Measurements from ENCODE around the gene AGPAT2.

The AGPAT2 gene

DNA sequence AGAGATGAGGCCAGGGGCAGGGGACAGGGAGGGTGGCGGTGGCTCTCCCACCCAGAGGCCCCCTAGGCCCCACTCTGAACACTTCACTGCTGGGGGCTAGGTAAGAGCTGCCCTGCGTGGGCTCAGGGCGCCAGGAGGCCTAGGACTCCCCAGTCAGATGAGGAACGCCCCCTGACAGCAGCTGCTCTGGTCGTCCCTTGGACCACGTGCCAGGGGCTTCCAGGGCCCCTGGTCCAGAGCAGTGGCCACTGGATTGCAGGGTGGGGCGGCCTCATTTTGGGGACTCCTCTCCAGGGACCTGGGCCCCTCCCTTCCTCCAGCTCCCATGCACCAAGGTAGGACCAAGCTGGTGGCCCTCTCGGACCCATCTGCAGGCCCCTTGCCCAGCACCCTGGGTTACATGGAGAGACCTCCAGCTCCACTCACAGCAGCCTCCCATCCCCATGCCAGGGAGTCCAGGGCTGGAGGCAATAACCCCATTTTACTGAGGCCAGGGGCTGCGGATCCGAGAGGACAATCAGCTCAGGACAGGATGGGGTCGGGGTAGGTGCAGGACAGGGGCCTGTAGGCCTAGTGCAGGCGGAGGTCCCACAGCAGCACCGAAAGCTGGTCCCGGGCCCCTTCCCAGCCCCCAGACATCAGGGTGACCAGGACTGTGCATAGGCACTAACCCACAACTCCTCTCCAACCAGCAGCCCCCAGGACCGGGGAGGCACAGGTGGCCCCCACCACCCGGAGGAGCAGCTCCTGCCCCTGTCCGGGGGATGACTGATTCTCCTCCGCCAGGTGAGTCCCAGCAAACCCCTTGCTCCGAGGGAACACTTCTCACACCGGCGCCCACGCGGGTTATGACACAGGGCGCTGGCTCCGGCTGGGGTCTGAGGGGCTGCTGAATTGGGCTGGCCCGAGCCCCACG, 23.0 kb downstream of the AGPAT2 start:
- no peak overlapping the region for H2AFZ ChIP-seq (ENCODE audit: low read depth, low read length)
- no peak overlapping the region for H3K27ac ChIP-seq (ENCODE audit: low read length)
- H3K9ac ChIP-seq (ENCODE audit: low read length), result no peak overlapping the region
- no peak overlapping the region for H3K4me2 ChIP-seq (ENCODE audit: low read length)
- no peaks in the 10 kb centered on the region for H3K79me2 ChIP-seq (ENCODE audit: low read length)
- H3K9me3 ChIP-seq (ENCODE audit: insufficient read depth, low read length), result no peaks in the 10 kb centered on the region
- no peaks in the 10 kb centered on the region for H3K4me1 ChIP-seq (ENCODE audit: low read length)
- H3K4me3 ChIP-seq (ENCODE audit: low read length), result no peak overlapping the region
- TF ChIP-seq EZH2phosphoT487 (IDR thresholded peaks at IDR 0.05; ENCODE audit: low read depth), result no peak
- TF ChIP-seq, protein P1, sequence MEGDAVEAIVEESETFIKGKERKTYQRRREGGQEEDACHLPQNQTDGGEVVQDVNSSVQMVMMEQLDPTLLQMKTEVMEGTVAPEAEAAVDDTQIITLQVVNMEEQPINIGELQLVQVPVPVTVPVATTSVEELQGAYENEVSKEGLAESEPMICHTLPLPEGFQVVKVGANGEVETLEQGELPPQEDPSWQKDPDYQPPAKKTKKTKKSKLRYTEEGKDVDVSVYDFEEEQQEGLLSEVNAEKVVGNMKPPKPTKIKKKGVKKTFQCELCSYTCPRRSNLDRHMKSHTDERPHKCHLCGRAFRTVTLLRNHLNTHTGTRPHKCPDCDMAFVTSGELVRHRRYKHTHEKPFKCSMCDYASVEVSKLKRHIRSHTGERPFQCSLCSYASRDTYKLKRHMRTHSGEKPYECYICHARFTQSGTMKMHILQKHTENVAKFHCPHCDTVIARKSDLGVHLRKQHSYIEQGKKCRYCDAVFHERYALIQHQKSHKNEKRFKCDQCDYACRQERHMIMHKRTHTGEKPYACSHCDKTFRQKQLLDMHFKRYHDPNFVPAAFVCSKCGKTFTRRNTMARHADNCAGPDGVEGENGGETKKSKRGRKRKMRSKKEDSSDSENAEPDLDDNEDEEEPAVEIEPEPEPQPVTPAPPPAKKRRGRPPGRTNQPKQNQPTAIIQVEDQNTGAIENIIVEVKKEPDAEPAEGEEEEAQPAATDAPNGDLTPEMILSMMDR (IDR thresholded peaks at IDR 0.05; ENCODE audit: low read depth, low read length), result no peak
- H4K20me1 ChIP-seq (ENCODE audit: insufficient read depth, low read length), result no peaks in the 10 kb centered on the region
- H3K27me3 ChIP-seq (ENCODE audit: low read depth, low read length), result peaks cover 46% of the 10 kb centered on the region
- no peaks in the 10 kb centered on the region for H3K36me3 ChIP-seq (replicated peaks; ENCODE audit: low read depth, low read length)

DNA sequence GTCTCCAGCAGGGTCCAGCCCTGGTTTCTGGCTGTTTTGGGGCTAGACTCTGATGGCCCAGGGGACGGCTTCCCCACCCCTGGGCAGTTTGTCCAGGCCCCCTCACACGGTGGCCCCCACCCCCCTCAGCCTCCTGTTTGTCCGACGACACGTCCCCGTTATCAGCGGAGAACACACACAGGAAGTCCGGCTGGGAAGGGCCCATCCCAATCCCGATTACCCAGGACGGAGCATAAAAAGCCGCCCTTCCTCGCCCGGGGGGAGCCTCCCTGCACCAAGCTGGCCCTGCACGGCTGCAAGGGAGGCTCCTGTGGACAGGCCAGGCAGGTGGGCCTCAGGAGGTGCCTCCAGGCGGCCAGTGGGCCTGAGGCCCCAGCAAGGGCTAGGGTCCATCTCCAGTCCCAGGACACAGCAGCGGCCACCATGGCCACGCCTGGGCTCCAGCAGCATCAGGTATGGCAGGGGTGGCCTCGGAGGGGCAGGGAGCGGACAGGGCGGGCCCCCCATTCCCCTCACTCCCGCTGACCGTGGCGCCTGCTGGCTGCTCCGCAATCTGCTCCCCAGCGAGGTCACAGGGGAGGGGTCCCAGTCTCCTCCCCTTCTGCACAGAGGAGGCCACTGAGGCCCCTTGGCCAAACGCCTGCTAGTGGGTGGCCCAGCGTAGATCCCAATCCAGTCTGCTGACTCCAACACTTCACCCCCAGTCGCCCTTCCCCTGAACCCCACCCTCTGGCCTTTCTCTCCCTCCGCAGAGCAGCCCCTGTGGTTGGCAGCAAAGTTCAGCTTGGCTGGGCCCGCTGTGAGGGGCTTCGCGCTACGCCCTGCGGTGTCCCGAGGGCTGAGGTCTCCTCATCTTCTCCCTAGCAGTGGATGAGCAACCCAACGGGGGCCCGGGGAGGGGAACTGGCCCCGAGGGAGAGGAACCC, 24.3 kb downstream of the AGPAT2 start, which contains the start of gene EGFL7:
Gene EGFL7, plus strand, starts transcription at position 261 of the 926 bp plus-strand sequence. CDS start 5,367 bp downstream, outside the sequence.
- H3K4me1 ChIP-seq (ENCODE audit: low read length), result no peaks in the 10 kb centered on the region
- no peaks in the 10 kb centered on the region for H3K9me3 ChIP-seq (ENCODE audit: insufficient read depth, low read length)
- no peak within 1 kb of the TSS for H3K27ac ChIP-seq (ENCODE audit: low read length)
- no peaks in the 10 kb centered on the region for H4K20me1 ChIP-seq (ENCODE audit: insufficient read depth, low read length)
- no peaks in the 10 kb centered on the region for H3K79me2 ChIP-seq (ENCODE audit: low read length)
- H3K9ac ChIP-seq (ENCODE audit: low read length), result no peak within 1 kb of the TSS
- H3K4me3 ChIP-seq (ENCODE audit: low read length), result no peak within 1 kb of the TSS
- H2AFZ ChIP-seq (ENCODE audit: low read depth, low read length), result no peak within 1 kb of the TSS
- H3K36me3 ChIP-seq (replicated peaks; ENCODE audit: low read depth, low read length), result no peaks in the 10 kb centered on the region
- TF ChIP-seq, protein P1 (IDR thresholded peaks at IDR 0.05; ENCODE audit: low read depth, low read length), result no peak
- no peak for TF ChIP-seq EZH2phosphoT487 (IDR thresholded peaks at IDR 0.05; ENCODE audit: low read depth)
- peaks cover 56% of the 10 kb centered on the region for H3K27me3 ChIP-seq (ENCODE audit: low read depth, low read length)
- no peak within 1 kb of the TSS for H3K4me2 ChIP-seq (ENCODE audit: low read length)

DNA sequence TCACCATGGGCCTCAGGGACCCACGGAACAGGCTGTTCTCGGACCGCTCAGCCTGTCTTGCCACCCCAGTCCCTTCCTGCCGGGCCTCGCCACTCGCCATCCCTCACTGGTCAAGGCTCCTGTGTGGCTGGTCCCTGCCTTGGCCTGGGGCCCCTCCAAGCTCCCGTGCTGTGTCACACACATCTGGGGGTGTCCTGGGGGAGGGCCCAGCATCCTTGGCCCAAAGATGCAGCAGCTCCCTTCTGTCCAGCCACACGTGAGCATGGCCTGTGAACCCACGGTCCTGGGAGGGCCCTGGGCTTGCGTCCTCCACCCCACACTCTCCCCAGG, 25.0 kb downstream of the AGPAT2 start:
- Histone ChIP-seq H4K20me1 (ENCODE audit: insufficient read depth, low read length) (no peaks in the 10 kb centered on the region), H3K36me3 (replicated peaks; ENCODE audit: low read depth, low read length) (no peaks in the 10 kb centered on the region), H3K79me2 (ENCODE audit: low read length) (no peaks in the 10 kb centered on the region), H3K27me3 (ENCODE audit: low read depth, low read length) (peaks cover 56% of the 10 kb centered on the region), H3K4me3 (ENCODE audit: low read length) (no peak overlapping the region), H3K4me2 (ENCODE audit: low read length) (no peak overlapping the region), H2AFZ (ENCODE audit: low read depth, low read length) (no peak overlapping the region), H3K9ac (ENCODE audit: low read length) (no peak overlapping the region), H3K4me1 (ENCODE audit: low read length) (no peaks in the 10 kb centered on the region), H3K27ac (ENCODE audit: low read length) (no peak overlapping the region), H3K9me3 (ENCODE audit: insufficient read depth, low read length) (no peaks in the 10 kb centered on the region)
- TF ChIP-seq, protein P1 (IDR thresholded peaks at IDR 0.05; ENCODE audit: low read depth, low read length), result no peak
- TF ChIP-seq EZH2phosphoT487 (IDR thresholded peaks at IDR 0.05; ENCODE audit: low read depth), result no peak
